Keratinocyte (primary cell): ENCODE data around the gene RNF112. TPM values are rescaled to one million over a fixed set of nuclear protein-coding genes. Genes with fewer than 3 reads are reported as not detected.

Experiments used
- DNase-seq: peaks from one replicate; pipeline ENCODE4 v3.0.0-alpha.2; 2011; ENCODE audit warnings: low read depth, missing footprints, low spot score
- FAIRE-seq: peaks from 2 replicates; lab custom pipeline; 2011; peaks lifted over from hg19 to GRCh38; lab: Jason Lieb, UNC
- H2AFZ ChIP-seq: 2 replicates; pipeline ENCODE4 v1.6.0; 2012; ENCODE audit warnings: low read length, control low read depth, inconsistent platforms; ENCODE audit not compliant: control insufficient read depth
- H3K27ac ChIP-seq: 2 replicates; pipeline ENCODE4 v1.5.1; 2011; ENCODE audit warnings: low read length; ENCODE audit not compliant: control insufficient read depth, insufficient read depth
- H3K27me3 ChIP-seq: 3 replicates; pipeline ENCODE4 v1.6.0; 2011; ENCODE audit warnings: low read length; ENCODE audit not compliant: control insufficient read depth, insufficient read depth; ENCODE audit errors: extremely low read depth
- H3K36me3 ChIP-seq, 2 experiments: 2 replicates in 1 of 2; 3 replicates in 1 of 2; pipeline ENCODE4 v1.5.1; 2011; ENCODE audit warnings: low read length in 2 of 2, mild to moderate bottlenecking in 1 of 2; ENCODE audit not compliant: control insufficient read depth in 2 of 2, insufficient read depth in 2 of 2; ENCODE audit errors: extremely low read depth in 1 of 2
- H3K4me1 ChIP-seq: 3 replicates; pipeline ENCODE4 v1.5.1; 2011; ENCODE audit warnings: low read length; ENCODE audit not compliant: control insufficient read depth, insufficient read depth; ENCODE audit errors: extremely low read depth
- H3K4me2 ChIP-seq: 3 replicates; pipeline ENCODE4 v1.6.0; 2011; ENCODE audit warnings: low read depth, low read length; ENCODE audit not compliant: control insufficient read depth, insufficient read depth; ENCODE audit errors: extremely low read depth
- H3K4me3 ChIP-seq, 3 experiments: fragments of 200-600 bp in 1 of 3; sonication (generic) in 1 of 3; 2 replicates in 2 of 3; 3 replicates in 1 of 3; pipeline ENCODE4 v1.5.1; 2011 to 2016; ENCODE audit warnings: low read length in 3 of 3, mild to moderate bottlenecking in 3 of 3, control low read depth in 2 of 3, inconsistent platforms in 1 of 3, low read depth in 1 of 3, mixed read lengths in 1 of 3, mixed run types in 1 of 3, moderate library complexity in 1 of 3; ENCODE audit not compliant: control insufficient read depth in 2 of 3, insufficient read depth in 2 of 3; ENCODE audit errors: extremely low read depth in 1 of 3
- H3K79me2 ChIP-seq: 2 replicates; pipeline ENCODE4 v1.6.0; 2012; ENCODE audit warnings: low read length; ENCODE audit not compliant: control insufficient read depth, insufficient read depth
- H3K9ac ChIP-seq: 3 replicates; pipeline ENCODE4 v1.6.0; 2011; ENCODE audit warnings: low read length; ENCODE audit not compliant: control insufficient read depth, insufficient read depth; ENCODE audit errors: extremely low read depth
- H3K9me1 ChIP-seq: 3 replicates; pipeline ENCODE4 v1.6.0; 2011; ENCODE audit warnings: low read length; ENCODE audit not compliant: control insufficient read depth, insufficient read depth; ENCODE audit errors: extremely low read depth
- H3K9me3 ChIP-seq: 2 replicates; pipeline ENCODE4 v1.5.1; 2012; ENCODE audit warnings: low read depth, low read length; ENCODE audit not compliant: control insufficient read depth
- H4K20me1 ChIP-seq: 3 replicates; pipeline ENCODE4 v1.6.0; 2011; ENCODE audit warnings: low read length; ENCODE audit not compliant: control insufficient read depth, insufficient read depth; ENCODE audit errors: extremely low read depth
- CTCF ChIP-seq, 3 experiments: IDR thresholded peaks in 1 of 3; conservative IDR thresholded peaks in 1 of 3; optimal IDR thresholded peaks in 1 of 3; 2 replicates in 2 of 3; 3 replicates in 1 of 3; pipeline versions ENCODE3 to v1.5.1; 2011; ENCODE audit warnings: low read length in 3 of 3, mild to moderate bottlenecking in 3 of 3, moderate library complexity in 2 of 3, control low read depth in 1 of 3, inconsistent platforms in 1 of 3; ENCODE audit not compliant: insufficient read depth in 2 of 3; ENCODE audit errors: extremely low read depth in 1 of 3
- EZH2 ChIP-seq: IDR thresholded peaks from one replicate; pipeline ENCODE4 v1.6.1; 2012; ENCODE audit warnings: inconsistent platforms, mild to moderate bottlenecking, low read length, moderate library complexity
- dilution Hi-C: fragments of 300-500 bp; cut with MboI; formaldehyde crosslinking; loops from one replicate; pipeline ENCODE4 v1.7.0; 2020; ENCODE audit warnings: low sequenced_read_pairs; ENCODE audit not compliant: extremely low pct_ligation_motif_present
- polyA plus RNA-seq, 5 experiments: library from polyadenylated mRNA; depleted of rRNA in 3 of 5; stranded (reverse) in 3 of 5; stranded (forward) in 1 of 5; unstranded in 1 of 5; fragments of >200 nt; gene quantifications; 1 replicate in 1 of 5; 2 replicates in 3 of 5; 3 replicates in 1 of 5; pipeline versions ENCODE4 v1.2.1 to v1.2.3, GENCODE V29; 2011 to 2012; ENCODE audit warnings: missing spikeins in 2 of 5, low read depth in 1 of 5, low replicate concordance in 1 of 5

The RNF112 gene
- polyA plus RNA-seq, 1 donor (not counting 4 experiments of a cell fraction or from before 2014, with no cell fraction given): 0.05 TPM

DNA sequence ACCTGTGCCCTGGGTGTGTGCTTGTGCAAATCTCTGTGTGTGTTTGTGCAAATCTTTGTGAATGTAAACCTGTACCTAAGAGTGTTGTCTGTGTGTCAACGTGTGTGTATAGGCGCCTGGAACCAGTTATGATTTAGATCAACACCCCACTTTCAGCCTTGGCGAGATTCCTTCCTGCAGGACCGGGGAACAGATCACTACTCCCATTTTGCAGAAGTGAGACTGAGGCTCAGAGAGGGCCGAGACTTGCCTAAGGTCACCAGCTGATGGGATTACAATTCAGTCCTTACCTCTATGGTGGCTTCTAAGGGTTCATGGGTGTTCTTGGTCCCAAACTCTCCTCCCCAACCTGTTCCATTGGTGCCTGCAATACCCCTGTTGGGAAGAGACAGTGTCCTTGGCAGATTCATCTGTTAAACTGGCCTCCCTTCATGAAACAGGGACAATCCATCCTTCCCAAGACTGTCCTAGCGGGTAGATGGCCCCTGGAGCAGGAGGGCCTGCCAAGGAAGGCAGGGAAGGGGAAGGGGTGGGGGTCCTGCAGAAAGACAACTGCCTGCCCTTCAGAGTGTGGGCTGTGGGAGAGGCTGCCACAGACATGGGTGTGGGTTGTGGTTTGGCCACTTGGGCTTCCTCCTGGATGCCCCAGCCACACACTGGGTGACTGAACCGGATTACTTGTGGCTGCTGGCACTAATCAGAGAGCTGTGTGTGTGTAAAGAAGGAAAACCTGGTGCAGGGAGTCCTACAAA is 39.6 kb upstream of the RNF112 start:
- no peak overlapping the region for H3K4me2 ChIP-seq
- dilution Hi-C loops: loop anchor here (25.0 kb wide), 1 partner anchor 291 kb away; no protein-coding TSS in a partner anchor
- no peaks in the 10 kb centered on the region for H3K9me3 ChIP-seq
- no peaks in the 10 kb centered on the region for H3K79me2 ChIP-seq
- no peaks in the 10 kb centered on the region for H3K9me1 ChIP-seq
- no peaks in the 10 kb centered on the region for H4K20me1 ChIP-seq
- TF ChIP-seq EZH2: no peak
- no peak for TF ChIP-seq CTCF (optimal IDR thresholded peaks at IDR 0.05 in 1 of 3, IDR thresholded peaks at IDR 0.05 in 1 of 3, conservative IDR thresholded peaks at IDR 0.05 in 1 of 3; ENCODE audit: extremely low read depth in 1 of 3, insufficient read depth in 2 of 3, low read length in 3 of 3)
- FAIRE-seq (no peak), DNase-seq (no peak)
- no peaks in the 10 kb centered on the region for H3K27me3 ChIP-seq
- H3K36me3 ChIP-seq: no peaks in the 10 kb centered on the region
- no peak overlapping the region for H3K27ac ChIP-seq
- no peak overlapping the region for H2AFZ ChIP-seq
- peaks cover 2% of the 10 kb centered on the region for H3K4me1 ChIP-seq
- no peak overlapping the region for H3K9ac ChIP-seq
- no peak overlapping the region for H3K4me3 ChIP-seq

GRCh38 chr17:19372011-19372370 is 39.0 kb upstream of the RNF112 start:
- Histone ChIP-seq H2AFZ (no peak overlapping the region), H3K9me1 (no peaks in the 10 kb centered on the region), H4K20me1 (no peaks in the 10 kb centered on the region), H3K9ac (no peak overlapping the region), H3K4me1 (peaks cover 3% of the 10 kb centered on the region), H3K27me3 (no peaks in the 10 kb centered on the region), H3K9me3 (no peaks in the 10 kb centered on the region), H3K79me2 (no peaks in the 10 kb centered on the region), H3K4me3 (no peak overlapping the region), H3K27ac (no peak overlapping the region), H3K36me3 (no peaks in the 10 kb centered on the region), H3K4me2 (no peak overlapping the region)
- TF ChIP-seq EZH2: no peak
- no peak for TF ChIP-seq CTCF (optimal IDR thresholded peaks at IDR 0.05 in 1 of 3, IDR thresholded peaks at IDR 0.05 in 1 of 3, conservative IDR thresholded peaks at IDR 0.05 in 1 of 3; ENCODE audit: extremely low read depth in 1 of 3, insufficient read depth in 2 of 3, low read length in 3 of 3)
- DNase-seq (no peak), FAIRE-seq (no peak)
- dilution Hi-C loops: loop anchor here (25.0 kb wide), 1 partner anchor 290 kb away; no protein-coding TSS in a partner anchor
